Stimulated activated naive CD8-positive, alpha-beta T cell treated with anti-CD3 and anti-CD28 coated beads, Interleukin-15, Interleukin-2, amounts not matched to agents 100 U/mL and 50 U/mL, for 24 hours (primary cell): ENCODE results near the gene TMEM258.

Source experiments
- ATAC-seq: fragments of 150-1000 bp; cut with Tn5 transposase; one replicate; pipeline ENCODE4 v1.10.0; 2021
- DNase-seq: peaks from one replicate; pipeline ENCODE4 v3.0.0; 2021

Gene TMEM258

DNA sequence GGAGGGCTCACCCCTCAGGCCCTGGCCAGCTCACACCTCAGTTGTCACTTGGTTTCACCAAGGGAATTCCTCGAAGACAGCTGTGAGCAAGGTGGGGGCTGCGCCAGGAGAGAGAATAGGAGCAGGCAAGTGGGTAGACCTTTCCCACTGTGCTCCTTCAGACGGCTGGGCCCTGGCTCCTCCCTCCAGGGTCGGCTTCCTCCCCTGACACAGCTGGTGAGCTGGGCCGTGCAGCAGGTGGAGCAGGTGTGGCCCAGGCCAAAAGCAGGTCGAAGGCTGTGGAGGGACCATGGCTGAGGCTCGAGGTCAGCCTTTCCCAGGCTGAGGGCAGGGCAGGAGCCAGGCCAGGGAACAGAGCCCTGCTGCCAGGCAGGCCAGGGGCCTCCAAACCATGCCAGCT, 52.4 kb downstream of the TMEM258 start:
- no peak for DNase-seq

DNA sequence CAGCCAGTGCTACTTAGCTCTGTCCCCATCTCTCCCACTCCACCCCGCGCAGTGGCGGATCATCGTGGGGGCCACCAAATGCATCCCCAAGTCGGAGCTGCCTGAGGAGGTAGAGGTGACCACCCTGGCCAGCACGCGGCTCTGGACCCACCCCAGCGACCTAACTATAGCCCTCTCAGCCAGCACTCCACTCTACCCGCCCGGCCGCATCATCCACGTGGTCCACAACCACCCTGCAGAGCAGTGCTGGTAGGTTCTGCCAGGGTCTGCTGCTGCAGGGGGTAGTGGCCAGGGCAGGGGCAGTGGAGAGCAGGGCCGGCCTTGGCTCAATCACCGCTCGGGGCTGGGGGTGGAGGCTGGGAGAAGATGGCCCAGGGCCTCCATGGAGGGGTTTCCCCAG, 53.0 kb downstream of the TMEM258 start:
- no peak for ATAC-seq
- no peak for DNase-seq

More for the DNA sequence above, 52.4 kb downstream of the TMEM258 start:
- ATAC-seq, result no peak
